ENCODE measurements around the gene ASB6. TPM values are rescaled to one million over a fixed set of nuclear protein-coding genes. Genes with fewer than 3 reads are reported as not detected.
A peak's percentile ranks its signal among the peaks of the same experiment; 100 is the strongest.

Gene ASB6
- total and polyA plus RNA-seq, 2 of the 13 experiments (the other 11 are each of a cell fraction or from before 2014, with no cell fraction given), result 8.2 to 8.4 TPM

- TF ChIP-seq, protein P1, sequence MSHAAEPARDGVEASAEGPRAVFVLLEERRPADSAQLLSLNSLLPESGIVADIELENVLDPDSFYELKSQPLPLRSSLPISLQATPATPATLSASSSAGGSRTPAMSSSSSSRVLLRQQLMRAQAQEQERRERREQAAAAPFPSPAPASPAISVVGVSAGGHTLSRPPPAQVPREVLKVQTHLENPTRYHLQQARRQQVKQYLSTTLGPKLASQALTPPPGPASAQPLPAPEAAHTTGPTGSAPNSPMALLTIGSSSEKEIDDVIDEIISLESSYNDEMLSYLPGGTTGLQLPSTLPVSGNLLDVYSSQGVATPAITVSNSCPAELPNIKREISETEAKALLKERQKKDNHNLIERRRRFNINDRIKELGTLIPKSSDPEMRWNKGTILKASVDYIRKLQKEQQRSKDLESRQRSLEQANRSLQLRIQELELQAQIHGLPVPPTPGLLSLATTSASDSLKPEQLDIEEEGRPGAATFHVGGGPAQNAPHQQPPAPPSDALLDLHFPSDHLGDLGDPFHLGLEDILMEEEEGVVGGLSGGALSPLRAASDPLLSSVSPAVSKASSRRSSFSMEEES (CRISPR knock-in tag; IDR thresholded peaks at IDR 0.05), result peak; percentile 72
- TF ChIP-seq ZNF614 (CRISPR knock-in tag; IDR thresholded peaks at IDR 0.05; ENCODE audit: borderline replicate concordance) (peak; percentile 58), HNF4G (IDR thresholded peaks at IDR 0.05; ENCODE audit: borderline replicate concordance, low read depth, low read length) (0 out of 2 replicates have a peak, but pooled peaks have one; percentile 27), HNF4G (CRISPR knock-in tag; IDR thresholded peaks at IDR 0.05; ENCODE audit: borderline replicate concordance, low read depth) (peak; percentile 73; the same call in 1 of the 2 replicates), ZNF12 (CRISPR knock-in tag; IDR thresholded peaks at IDR 0.05) (no peak), ZFAT (CRISPR knock-in tag; conservative IDR thresholded peaks at IDR 0.05) (no peak), ATF4 (CRISPR knock-in tag; IDR thresholded peaks at IDR 0.05) (peak in 1 of 2 experiments; percentile 68; a peak in 2 of 4 replicates), ZNF781 (CRISPR knock-in tag; IDR thresholded peaks at IDR 0.05; ENCODE audit: borderline replicate concordance, not compliant biosample characterization) (peak; percentile 37), ZNF564 (CRISPR knock-in tag; IDR thresholded peaks at IDR 0.05) (peak; percentile 88), BCL3 (CRISPR knock-in tag; IDR thresholded peaks at IDR 0.05) (peak; percentile 94), SIN3B (IDR thresholded peaks at IDR 0.05; ENCODE audit: low read length) (no peak), FOXP1 (IDR thresholded peaks at IDR 0.05) (no peak), FOXP1 (CRISPR knock-in tag; IDR thresholded peaks at IDR 0.05) (peak; percentile 64), ISL2 (CRISPR knock-in tag; IDR thresholded peaks at IDR 0.05) (peak; percentile 96), TEAD3 (CRISPR knock-in tag; optimal IDR thresholded peaks at IDR 0.05; ENCODE audit: borderline replicate concordance) (no peak), KAT8 (CRISPR knock-in tag; IDR thresholded peaks at IDR 0.05) (peak; percentile 78), FLYWCH1 (CRISPR knock-in tag; IDR thresholded peaks at IDR 0.05) (peak; percentile 45; the same call in 1 of the 2 replicates)
- TF ChIP-seq, protein P2, sequence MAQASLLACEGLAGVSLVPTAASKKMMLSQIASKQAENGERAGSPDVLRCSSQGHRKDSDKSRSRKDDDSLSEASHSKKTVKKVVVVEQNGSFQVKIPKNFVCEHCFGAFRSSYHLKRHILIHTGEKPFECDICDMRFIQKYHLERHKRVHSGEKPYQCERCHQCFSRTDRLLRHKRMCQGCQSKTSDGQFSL (CRISPR knock-in tag; IDR thresholded peaks at IDR 0.05), result no peak; the same call in 1 of the 2 replicates
- TF ChIP-seq, protein P3, sequence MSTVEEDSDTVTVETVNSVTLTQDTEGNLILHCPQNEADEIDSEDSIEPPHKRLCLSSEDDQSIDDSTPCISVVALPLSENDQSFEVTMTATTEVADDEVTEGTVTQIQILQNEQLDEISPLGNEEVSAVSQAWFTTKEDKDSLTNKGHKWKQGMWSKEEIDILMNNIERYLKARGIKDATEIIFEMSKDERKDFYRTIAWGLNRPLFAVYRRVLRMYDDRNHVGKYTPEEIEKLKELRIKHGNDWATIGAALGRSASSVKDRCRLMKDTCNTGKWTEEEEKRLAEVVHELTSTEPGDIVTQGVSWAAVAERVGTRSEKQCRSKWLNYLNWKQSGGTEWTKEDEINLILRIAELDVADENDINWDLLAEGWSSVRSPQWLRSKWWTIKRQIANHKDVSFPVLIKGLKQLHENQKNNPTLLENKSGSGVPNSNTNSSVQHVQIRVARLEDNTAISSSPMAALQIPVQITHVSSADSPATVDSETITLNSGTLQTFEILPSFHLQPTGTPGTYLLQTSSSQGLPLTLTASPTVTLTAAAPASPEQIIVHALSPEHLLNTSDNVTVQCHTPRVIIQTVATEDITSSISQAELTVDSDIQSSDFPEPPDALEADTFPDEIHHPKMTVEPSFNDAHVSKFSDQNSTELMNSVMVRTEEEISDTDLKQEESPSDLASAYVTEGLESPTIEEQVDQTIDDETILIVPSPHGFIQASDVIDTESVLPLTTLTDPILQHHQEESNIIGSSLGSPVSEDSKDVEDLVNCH (CRISPR knock-in tag; IDR thresholded peaks at IDR 0.05), result no peak
- TF ChIP-seq, protein P4, sequence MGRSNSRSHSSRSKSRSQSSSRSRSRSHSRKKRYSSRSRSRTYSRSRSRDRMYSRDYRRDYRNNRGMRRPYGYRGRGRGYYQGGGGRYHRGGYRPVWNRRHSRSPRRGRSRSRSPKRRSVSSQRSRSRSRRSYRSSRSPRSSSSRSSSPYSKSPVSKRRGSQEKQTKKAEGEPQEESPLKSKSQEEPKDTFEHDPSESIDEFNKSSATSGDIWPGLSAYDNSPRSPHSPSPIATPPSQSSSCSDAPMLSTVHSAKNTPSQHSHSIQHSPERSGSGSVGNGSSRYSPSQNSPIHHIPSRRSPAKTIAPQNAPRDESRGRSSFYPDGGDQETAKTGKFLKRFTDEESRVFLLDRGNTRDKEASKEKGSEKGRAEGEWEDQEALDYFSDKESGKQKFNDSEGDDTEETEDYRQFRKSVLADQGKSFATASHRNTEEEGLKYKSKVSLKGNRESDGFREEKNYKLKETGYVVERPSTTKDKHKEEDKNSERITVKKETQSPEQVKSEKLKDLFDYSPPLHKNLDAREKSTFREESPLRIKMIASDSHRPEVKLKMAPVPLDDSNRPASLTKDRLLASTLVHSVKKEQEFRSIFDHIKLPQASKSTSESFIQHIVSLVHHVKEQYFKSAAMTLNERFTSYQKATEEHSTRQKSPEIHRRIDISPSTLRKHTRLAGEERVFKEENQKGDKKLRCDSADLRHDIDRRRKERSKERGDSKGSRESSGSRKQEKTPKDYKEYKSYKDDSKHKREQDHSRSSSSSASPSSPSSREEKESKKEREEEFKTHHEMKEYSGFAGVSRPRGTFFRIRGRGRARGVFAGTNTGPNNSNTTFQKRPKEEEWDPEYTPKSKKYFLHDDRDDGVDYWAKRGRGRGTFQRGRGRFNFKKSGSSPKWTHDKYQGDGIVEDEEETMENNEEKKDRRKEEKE (IDR thresholded peaks at IDR 0.05), result no peak
These were observed 44.4 kb downstream of the ASB6 start (continued) for GRCh38 chr9:129597355-129598088.
